Measurements from ENCODE around the gene AHNAK2.

DNA sequence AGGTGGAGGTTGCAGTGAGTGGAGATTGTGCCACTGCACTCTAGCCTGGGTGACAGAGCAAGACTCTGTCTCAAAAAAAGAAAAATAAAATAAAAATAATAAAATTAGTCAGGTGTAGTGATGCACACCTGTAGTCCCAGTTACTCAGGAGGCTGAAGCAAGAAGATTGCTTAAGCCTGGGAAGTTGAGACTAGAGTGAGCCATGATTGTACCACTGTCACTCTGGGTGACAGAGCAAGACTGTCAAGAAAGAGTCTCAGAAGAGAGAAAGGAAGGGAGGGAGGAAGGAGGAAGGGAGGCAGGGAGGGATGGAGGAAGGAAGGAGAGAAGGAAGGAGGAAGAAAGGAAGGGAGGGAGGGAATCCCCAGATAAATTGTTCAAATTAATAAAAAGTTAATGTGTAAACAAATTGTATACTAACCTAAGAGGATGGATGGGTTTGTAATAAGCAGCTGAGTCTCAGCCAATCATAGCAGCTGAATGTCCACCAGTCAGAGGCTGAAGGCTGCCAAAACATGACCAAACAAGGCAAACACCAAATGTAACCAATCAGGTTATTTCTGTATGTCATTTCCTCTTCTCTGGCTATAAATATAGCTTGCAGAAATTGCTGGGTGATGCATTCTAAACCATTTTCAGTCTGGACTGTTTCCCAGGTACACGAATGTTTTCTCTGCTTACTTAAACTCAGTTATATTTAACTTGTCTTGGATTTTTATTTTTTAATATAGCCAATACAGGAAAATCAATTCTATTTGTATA, 48.8 kb upstream of the AHNAK2 start:
- TF ChIP-seq, protein P1, sequence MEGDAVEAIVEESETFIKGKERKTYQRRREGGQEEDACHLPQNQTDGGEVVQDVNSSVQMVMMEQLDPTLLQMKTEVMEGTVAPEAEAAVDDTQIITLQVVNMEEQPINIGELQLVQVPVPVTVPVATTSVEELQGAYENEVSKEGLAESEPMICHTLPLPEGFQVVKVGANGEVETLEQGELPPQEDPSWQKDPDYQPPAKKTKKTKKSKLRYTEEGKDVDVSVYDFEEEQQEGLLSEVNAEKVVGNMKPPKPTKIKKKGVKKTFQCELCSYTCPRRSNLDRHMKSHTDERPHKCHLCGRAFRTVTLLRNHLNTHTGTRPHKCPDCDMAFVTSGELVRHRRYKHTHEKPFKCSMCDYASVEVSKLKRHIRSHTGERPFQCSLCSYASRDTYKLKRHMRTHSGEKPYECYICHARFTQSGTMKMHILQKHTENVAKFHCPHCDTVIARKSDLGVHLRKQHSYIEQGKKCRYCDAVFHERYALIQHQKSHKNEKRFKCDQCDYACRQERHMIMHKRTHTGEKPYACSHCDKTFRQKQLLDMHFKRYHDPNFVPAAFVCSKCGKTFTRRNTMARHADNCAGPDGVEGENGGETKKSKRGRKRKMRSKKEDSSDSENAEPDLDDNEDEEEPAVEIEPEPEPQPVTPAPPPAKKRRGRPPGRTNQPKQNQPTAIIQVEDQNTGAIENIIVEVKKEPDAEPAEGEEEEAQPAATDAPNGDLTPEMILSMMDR (IDR thresholded peaks at IDR 0.05; ENCODE audit: insufficient read depth, low read length, poor library complexity, severe bottlenecking) = no peak
- TF ChIP-seq EZH2phosphoT487 (conservative IDR thresholded peaks at IDR 0.05; ENCODE audit: low read length) = no peak
